Cardiac fibroblast (primary cell): Measurements from ENCODE around the gene REV3L.

Experiments
- DNase-seq, 2 donors: peaks; one replicate each; pipeline versions ENCODE4 v3.0.0 to v3.0.0-alpha.2; 2010; ENCODE audit warnings: low read depth in 2 of 2
- H3K4me3 ChIP-seq, 2 donors: replicated peaks in 1 of 2; 1 replicate in 1 of 2; 2 replicates in 1 of 2; pipeline ENCODE4 v1.5.1; 2011; ENCODE audit warnings: low read depth in 2 of 2, low read length in 2 of 2, mild to moderate bottlenecking in 2 of 2, moderate library complexity in 1 of 2
- CTCF ChIP-seq: IDR thresholded peaks from one replicate; pipeline ENCODE4 v1.5.1; 2011; ENCODE audit warnings: low read depth, mild to moderate bottlenecking, low read length, inconsistent platforms

The REV3L gene

GRCh38 chr6:111277819-111278218, 205.2 kb downstream of the REV3L start:
- no peak for TF ChIP-seq CTCF
- DNase-seq = no peak
- H3K4me3 ChIP-seq = no peak overlapping the region

- no peak for DNase-seq
- TF ChIP-seq CTCF = no peak
- H3K4me3 ChIP-seq = no peak overlapping the region
Measured at GRCh38 chr6:111276736-111277135, 206.3 kb downstream of the REV3L start.

- DNase-seq = peak in 1 of 2 donors; percentile 21
- no peak overlapping the region for H3K4me3 ChIP-seq
- TF ChIP-seq CTCF = no peak
Measured at GRCh38 chr6:111276335-111276734, 206.7 kb downstream of the REV3L start.

GRCh38 chr6:111274593-111275217, 208.3 kb downstream of the REV3L start:
- no peak for DNase-seq
- H3K4me3 ChIP-seq = no peak overlapping the region
- TF ChIP-seq CTCF = no peak

GRCh38 chr6:111270121-111270520, 212.9 kb downstream of the REV3L start:
- TF ChIP-seq CTCF = no peak
- H3K4me3 ChIP-seq = no peak overlapping the region
- no peak for DNase-seq

- H3K4me3 ChIP-seq = no peak overlapping the region
- TF ChIP-seq CTCF = no peak
- DNase-seq = peak in 1 of 2 donors; percentile 32
Measured at GRCh38 chr6:111269401-111269970, 213.5 kb downstream of the REV3L start.

GRCh38 chr6:111267764-111268333, 215.2 kb downstream of the REV3L start:
- H3K4me3 ChIP-seq = no peak overlapping the region
- TF ChIP-seq CTCF = no peak
- no peak for DNase-seq
